ENCODE measurements around the gene GP1BA. TPM values are rescaled to one million over a fixed set of nuclear protein-coding genes. Genes with fewer than 3 reads are reported as not detected.

Gene GP1BA
- total RNA-seq (2021; ENCODE audit: unreplicated experiment) (0.15 TPM), Bru-seq, nascent RNA (percentile 16 among the genes with signal in this experiment), BruChase-seq, experiment 1, labeled RNA remaining after a 2-hour chase (not detected), BruChase-seq, experiment 2, labeled RNA remaining after a 6-hour chase (percentile 23 among the genes with signal in this experiment)
- 0.52 TPM for polyA plus RNA-seq (2012; ENCODE audit: insufficient read length)
- long read RNA-seq, partial matches to known transcripts, result 0 of 5 reads
- long read RNA-seq, other reads (novel, unspliced or antisense), result 5 of 5 reads

GRCh38 chr17:4931963-4932362 lies at the start of gene GP1BA:
TSS of gene GP1BA (plus strand) at chr17:4932277. CDS start at chr17:4932605, 328 bp downstream.
- CTCF ChIA-PET, result no interaction called here
- Histone ChIP-seq H3K4me1 (ENCODE audit: control insufficient read depth, insufficient read depth, low read length) (no peaks in the 10 kb centered on the region), H3K9me3 (ENCODE audit: control insufficient read depth, insufficient read depth, low read depth, low read length) (no peaks in the 10 kb centered on the region), H3K36me3 (ENCODE audit: control insufficient read depth, insufficient read depth, low read length) (no peaks in the 10 kb centered on the region), H3K4me3 (ENCODE audit: low read depth in 2 of 2, low read length in 2 of 2) (no peak within 1 kb of the TSS), H3K27ac (ENCODE audit: low read length) (no peak within 1 kb of the TSS), H3K27me3 (ENCODE audit: control insufficient read depth, insufficient read depth, low read length) (no peaks in the 10 kb centered on the region)
- intact Hi-C loops (cut with micrococcal nuclease; ENCODE audit: unreplicated experiment), result no loop called here
- ATAC-seq (no peak), DNase-seq (ENCODE audit: low read depth, low spot score) (no peak)
- TF ChIP-seq SIN3A (IDR thresholded peaks at IDR 0.05; ENCODE audit: borderline replicate concordance, insufficient read depth, low read depth, low read length), result no peak
- no peak for TF ChIP-seq CTCF (IDR thresholded peaks at IDR 0.05)
- TF ChIP-seq POLR2AphosphoS5 (IDR thresholded peaks at IDR 0.05; ENCODE audit: low read depth, low read length), result no peak
- no peak for TF ChIP-seq REST (IDR thresholded peaks at IDR 0.05; ENCODE audit: insufficient read depth in 1 of 2, low read depth in 2 of 2, low read length in 1 of 2)
- TF ChIP-seq TCF7L2 (IDR thresholded peaks at IDR 0.05; ENCODE audit: low read depth, low read length), result no peak
- BruUV-seq (replicated peaks), result no TSS peak
- POLR2A ChIA-PET, result no interaction called here
- in situ Hi-C loops (cut with HindIII; ENCODE audit: low pct_unique_long_range_greater_than_20kb, low sequenced_read_pairs), result no loop called here

GRCh38 chr17:4884489-4884888 lies 47.6 kb upstream of the GP1BA start:
- H3K4me3 ChIP-seq (ENCODE audit: low read depth in 2 of 2, low read length in 2 of 2), result no peak overlapping the region
- ATAC-seq (no peak), DNase-seq (ENCODE audit: low read depth, low spot score) (no peak)
- no peak overlapping the region for H3K27ac ChIP-seq (ENCODE audit: low read length)
- ChIA-PET POLR2A (no interaction called here), CTCF (no interaction called here)
- in situ Hi-C loops (cut with HindIII; ENCODE audit: low pct_unique_long_range_greater_than_20kb, low sequenced_read_pairs), result no loop called here
- no TSS peak for BruUV-seq (replicated peaks)
- intact Hi-C loops (cut with micrococcal nuclease; ENCODE audit: unreplicated experiment), result loop anchor here (5.0 kb wide), 1 partner anchor 97 kb away; the partner anchor contains the start of genes GLTPD2 and VMO1
- no peaks in the 10 kb centered on the region for H3K27me3 ChIP-seq (ENCODE audit: control insufficient read depth, insufficient read depth, low read length)
- H3K36me3 ChIP-seq (ENCODE audit: control insufficient read depth, insufficient read depth, low read length), result peaks cover 5% of the 10 kb centered on the region; the same call in 1 of the 2 replicates
- H3K4me1 ChIP-seq (ENCODE audit: control insufficient read depth, insufficient read depth, low read length), result no peaks in the 10 kb centered on the region
- H3K9me3 ChIP-seq (ENCODE audit: control insufficient read depth, insufficient read depth, low read depth, low read length), result no peaks in the 10 kb centered on the region
- TF ChIP-seq CTCF (IDR thresholded peaks at IDR 0.05) (no peak), REST (IDR thresholded peaks at IDR 0.05; ENCODE audit: insufficient read depth in 1 of 2, low read depth in 2 of 2, low read length in 1 of 2) (no peak), POLR2AphosphoS5 (IDR thresholded peaks at IDR 0.05; ENCODE audit: low read depth, low read length) (no peak), TCF7L2 (IDR thresholded peaks at IDR 0.05; ENCODE audit: low read depth, low read length) (no peak), SIN3A (IDR thresholded peaks at IDR 0.05; ENCODE audit: borderline replicate concordance, insufficient read depth, low read depth, low read length) (no peak)
